ENCODE results near the gene CFAP46. TPM values are rescaled to one million over a fixed set of nuclear protein-coding genes. Genes with fewer than 3 reads are reported as not detected.

CFAP46 gene
- total and polyA plus RNA-seq, 2 experiments from 2014 or later, result 3.1 to 5.4 TPM

DNA sequence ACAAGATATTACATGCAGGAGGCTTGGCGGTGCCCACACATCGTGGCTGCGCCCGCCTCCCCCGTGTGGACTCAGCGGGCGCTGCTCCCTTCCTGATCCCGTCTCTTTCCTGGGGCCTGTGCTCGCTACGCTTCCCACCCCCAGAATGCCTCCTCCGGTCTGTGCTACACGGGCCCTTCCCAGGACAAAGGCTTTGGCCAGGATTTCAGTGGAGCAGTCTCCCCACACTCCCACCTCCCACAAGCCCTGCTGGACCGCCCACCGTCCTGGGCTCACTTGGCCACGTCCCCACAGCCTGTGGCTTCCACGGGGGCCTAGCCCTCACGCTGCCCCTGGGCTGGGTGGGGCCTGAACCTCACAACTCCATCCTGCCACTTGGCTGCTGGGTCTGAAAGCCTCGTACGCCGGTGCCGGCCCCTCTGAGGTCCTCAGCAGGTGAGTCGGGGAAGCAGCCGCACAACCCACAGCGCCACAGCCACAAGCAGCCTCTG is 17.3 kb downstream of the CFAP46 start:
- H4K20me1 ChIP-seq (replicated peaks; ENCODE audit: insufficient read depth), result no peaks in the 10 kb centered on the region
- H3K27ac ChIP-seq (ENCODE audit: low read depth), result no peak overlapping the region
- no peak overlapping the region for H3K4me3 ChIP-seq
- H3K27ac Mint-ChIP-seq, result no peak overlapping the region
- H2AFZ ChIP-seq, result no peak overlapping the region
- no peak overlapping the region for H3K4me3 Mint-ChIP-seq
- no peaks in the 10 kb centered on the region for H3K27me3 ChIP-seq (ENCODE audit: insufficient read depth)
- no peaks in the 10 kb centered on the region for H3K9me3 Mint-ChIP-seq
- no peak for TF ChIP-seq EZH2 (IDR thresholded peaks at IDR 0.05; ENCODE audit: low read depth, unreplicated experiment)
- no peak for TF ChIP-seq STAT1 (IDR thresholded peaks at IDR 0.05; ENCODE audit: unreplicated experiment)
- no peak for TF ChIP-seq REST (IDR thresholded peaks at IDR 0.05; ENCODE audit: unreplicated experiment)
- no peak for TF ChIP-seq ZNF331 (CRISPR knock-in tag; IDR thresholded peaks at IDR 0.05; ENCODE audit: low read depth)
- H3K36me3 ChIP-seq (ENCODE audit: insufficient read depth), result no peaks in the 10 kb centered on the region
- H3K27me3 Mint-ChIP-seq (ENCODE audit: insufficient read depth, low read depth, poor library complexity), result no peaks in the 10 kb centered on the region
- ATAC-seq (no peak), DNase-seq (ENCODE audit: low spot score) (no peak)
- H3K4me2 ChIP-seq, result no peak overlapping the region
- H3K36me3 Mint-ChIP-seq (ENCODE audit: low read depth), result no peaks in the 10 kb centered on the region; the same call in 2 of the 3 replicates
- H3F3A ChIP-seq (replicated peaks; ENCODE audit: low read depth), result no peaks in the 10 kb centered on the region
- H3K4me1 Mint-ChIP-seq, result no peaks in the 10 kb centered on the region
- no peaks in the 10 kb centered on the region for H3K9me2 ChIP-seq (ENCODE audit: insufficient read depth)
- no peaks in the 10 kb centered on the region for H3K79me2 ChIP-seq (replicated peaks; ENCODE audit: insufficient read depth)
- H3K4me1 ChIP-seq (ENCODE audit: insufficient read depth), result no peaks in the 10 kb centered on the region

DNA sequence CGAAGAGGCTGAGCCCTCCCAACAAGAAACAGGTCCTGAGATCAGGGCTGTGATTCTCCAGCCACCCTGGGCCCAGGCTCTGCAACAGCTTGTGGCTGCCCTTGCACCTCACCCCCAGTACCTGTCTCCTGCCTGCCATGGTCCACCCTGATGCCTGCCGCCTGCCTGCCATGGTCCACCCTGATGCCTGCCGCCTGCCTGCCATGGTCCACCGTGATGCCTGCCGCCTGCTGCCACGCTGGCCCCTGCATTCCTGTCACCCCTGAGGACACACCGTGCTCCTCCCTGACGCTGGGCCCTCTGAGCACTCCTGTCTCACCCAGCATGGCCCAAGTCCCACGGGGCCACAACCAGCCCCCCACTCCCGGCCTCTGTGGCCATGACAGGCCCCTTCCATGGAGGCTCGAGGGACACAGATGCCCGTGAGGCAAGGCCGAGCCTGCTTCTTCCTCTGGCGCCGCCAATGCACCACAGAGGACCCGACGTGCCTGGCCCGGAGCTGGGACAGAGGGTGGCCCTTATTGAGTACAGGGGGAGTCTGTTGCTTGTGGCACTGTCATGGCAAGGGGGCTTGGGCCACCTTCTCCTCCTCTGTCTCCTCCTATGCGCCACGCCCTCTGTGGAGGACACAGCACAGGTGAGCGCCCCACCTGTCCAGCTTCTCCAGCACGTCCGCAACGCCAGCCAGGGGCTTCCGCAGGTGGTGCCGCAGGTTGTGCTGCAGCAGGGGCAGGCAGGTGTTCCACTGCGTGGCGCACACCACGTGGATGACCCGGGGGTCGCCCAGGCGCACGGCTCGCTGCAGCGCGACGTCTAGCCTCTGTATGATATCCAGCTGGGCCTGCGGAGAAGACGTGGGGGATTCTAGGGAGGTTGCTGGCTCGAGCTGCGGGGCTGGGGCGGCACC is 18.1 kb downstream of the CFAP46 start:
- Histone ChIP-seq H3K27ac (ENCODE audit: low read depth) (no peak overlapping the region), H3K9me2 (ENCODE audit: insufficient read depth) (no peaks in the 10 kb centered on the region), H3K79me2 (replicated peaks; ENCODE audit: insufficient read depth) (no peaks in the 10 kb centered on the region), H3K27me3 (ENCODE audit: insufficient read depth) (no peaks in the 10 kb centered on the region), H3K4me1 (ENCODE audit: insufficient read depth) (no peaks in the 10 kb centered on the region), H3K4me3 (no peak overlapping the region), H2AFZ (no peak overlapping the region), H4K20me1 (replicated peaks; ENCODE audit: insufficient read depth) (no peaks in the 10 kb centered on the region), H3F3A (replicated peaks; ENCODE audit: low read depth) (no peaks in the 10 kb centered on the region), H3K36me3 (ENCODE audit: insufficient read depth) (no peaks in the 10 kb centered on the region), H3K4me2 (no peak overlapping the region)
- Mint-ChIP-seq H3K27ac (no peak overlapping the region), H3K4me3 (no peak overlapping the region), H3K36me3 (ENCODE audit: low read depth) (no peaks in the 10 kb centered on the region; the same call in 2 of the 3 replicates), H3K27me3 (ENCODE audit: insufficient read depth, low read depth, poor library complexity) (no peaks in the 10 kb centered on the region), H3K4me1 (no peaks in the 10 kb centered on the region), H3K9me3 (no peaks in the 10 kb centered on the region)
- ATAC-seq (no peak), DNase-seq (ENCODE audit: low spot score) (no peak)
- TF ChIP-seq REST (IDR thresholded peaks at IDR 0.05; ENCODE audit: unreplicated experiment), result no peak
- no peak for TF ChIP-seq CREB1 (CRISPR knock-in tag; IDR thresholded peaks at IDR 0.05; ENCODE audit: low read depth)
- TF ChIP-seq, protein P1, sequence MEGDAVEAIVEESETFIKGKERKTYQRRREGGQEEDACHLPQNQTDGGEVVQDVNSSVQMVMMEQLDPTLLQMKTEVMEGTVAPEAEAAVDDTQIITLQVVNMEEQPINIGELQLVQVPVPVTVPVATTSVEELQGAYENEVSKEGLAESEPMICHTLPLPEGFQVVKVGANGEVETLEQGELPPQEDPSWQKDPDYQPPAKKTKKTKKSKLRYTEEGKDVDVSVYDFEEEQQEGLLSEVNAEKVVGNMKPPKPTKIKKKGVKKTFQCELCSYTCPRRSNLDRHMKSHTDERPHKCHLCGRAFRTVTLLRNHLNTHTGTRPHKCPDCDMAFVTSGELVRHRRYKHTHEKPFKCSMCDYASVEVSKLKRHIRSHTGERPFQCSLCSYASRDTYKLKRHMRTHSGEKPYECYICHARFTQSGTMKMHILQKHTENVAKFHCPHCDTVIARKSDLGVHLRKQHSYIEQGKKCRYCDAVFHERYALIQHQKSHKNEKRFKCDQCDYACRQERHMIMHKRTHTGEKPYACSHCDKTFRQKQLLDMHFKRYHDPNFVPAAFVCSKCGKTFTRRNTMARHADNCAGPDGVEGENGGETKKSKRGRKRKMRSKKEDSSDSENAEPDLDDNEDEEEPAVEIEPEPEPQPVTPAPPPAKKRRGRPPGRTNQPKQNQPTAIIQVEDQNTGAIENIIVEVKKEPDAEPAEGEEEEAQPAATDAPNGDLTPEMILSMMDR (conservative IDR thresholded peaks at IDR 0.05; ENCODE audit: low read depth in 2 of 2), result no peak
